ENCODE measurements around the gene ZNF415. TPM values are rescaled to one million over a fixed set of nuclear protein-coding genes. Genes with fewer than 3 reads are reported as not detected.
A peak's percentile ranks its signal among the peaks of the same experiment; 100 is the strongest.
"Not testable (repeated sequence)": the region's sequence is repeated elsewhere in the genome, so short reads cannot be mapped to it uniquely, and the experiment has no call there.

Gene ZNF415
- total RNA-seq (2014; rRNA removed; shearing (Covaris generic); ENCODE audit: low replicate concordance), result not detected in 2 replicates

DNA sequence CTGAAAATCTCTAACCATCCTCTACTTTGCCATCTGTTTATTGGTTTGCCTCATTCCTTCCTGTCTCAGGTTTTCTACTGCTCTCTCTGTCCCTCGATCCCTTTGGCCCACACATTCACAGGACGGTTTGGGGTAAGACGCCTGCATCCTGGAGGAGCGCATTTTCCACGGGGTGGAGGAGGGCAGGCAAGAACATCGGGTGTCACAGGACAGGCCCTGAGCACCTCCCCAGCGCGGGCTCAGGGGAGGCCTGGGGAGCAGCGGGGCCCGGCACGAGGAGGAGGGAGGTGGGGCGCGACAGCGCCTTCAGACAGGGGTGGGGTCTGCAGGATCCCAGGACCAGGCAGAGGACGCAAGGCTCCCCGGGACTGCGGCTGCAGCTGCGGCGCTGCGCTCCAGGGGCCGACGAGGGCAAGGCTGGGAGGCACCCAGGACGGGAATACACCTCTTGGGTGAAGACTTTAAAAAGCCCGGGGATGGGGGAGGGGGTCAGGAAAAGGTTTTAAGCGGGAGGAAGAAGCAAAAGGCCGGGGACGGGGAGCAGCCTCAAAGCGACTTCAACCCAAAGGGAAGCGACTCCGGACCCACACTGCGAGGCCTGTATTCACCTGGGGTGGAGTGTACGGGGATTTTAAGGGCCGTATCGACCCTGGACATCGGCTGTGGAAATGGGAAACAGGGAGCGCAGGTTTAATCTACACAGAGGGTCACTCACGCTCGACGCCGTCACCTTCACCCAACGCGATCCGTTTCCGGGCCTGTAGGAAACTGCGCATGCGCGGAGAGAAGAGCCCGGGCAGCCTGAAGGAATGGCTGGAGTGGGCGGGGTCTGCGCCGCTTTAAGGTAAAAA lies at the start of gene ZNF415:
TSS of gene ZNF415 (minus strand) at position 770 of the 851 bp plus-strand sequence. CDS start 10,234 bp downstream, outside the sequence.
- Histone ChIP-seq H3K36me3 (no peaks in the 10 kb centered on the region), H3K27me3 (no peaks in the 10 kb centered on the region), H3K9me3 (0 out of 2 replicates have a peak, but pooled peaks cover 3% of the 10 kb centered on the region), H3K4me3 (no peak within 1 kb of the TSS)
- peak; percentile 17 for DNase-seq

DNA sequence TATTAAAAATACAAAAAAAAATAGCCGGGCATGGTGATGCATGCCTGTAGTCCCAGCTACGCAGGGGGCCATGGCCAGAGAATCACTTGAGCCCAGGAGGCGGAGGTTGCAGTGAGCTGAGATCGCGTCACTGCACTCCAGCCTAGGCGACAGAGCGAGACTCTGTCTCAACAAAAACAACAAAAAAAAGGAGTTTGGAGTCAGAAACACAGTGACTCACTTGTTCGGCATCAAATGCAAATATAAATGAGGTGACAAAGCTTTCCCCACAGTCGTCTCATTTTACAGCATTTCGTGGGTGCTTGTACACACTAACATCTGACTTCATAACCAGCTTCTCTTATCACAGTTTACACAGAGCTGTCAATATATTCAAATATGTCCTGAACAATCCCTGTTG lies 49.5 kb upstream of the ZNF415 start:
- no peak overlapping the region for H3K4me3 ChIP-seq
- H3K9me3 ChIP-seq, result peaks cover 6% of the 10 kb centered on the region; the same call in 1 of the 2 replicates
- H3K36me3 ChIP-seq, result no peaks in the 10 kb centered on the region
- no peak for DNase-seq
- no peaks in the 10 kb centered on the region for H3K27me3 ChIP-seq

DNA sequence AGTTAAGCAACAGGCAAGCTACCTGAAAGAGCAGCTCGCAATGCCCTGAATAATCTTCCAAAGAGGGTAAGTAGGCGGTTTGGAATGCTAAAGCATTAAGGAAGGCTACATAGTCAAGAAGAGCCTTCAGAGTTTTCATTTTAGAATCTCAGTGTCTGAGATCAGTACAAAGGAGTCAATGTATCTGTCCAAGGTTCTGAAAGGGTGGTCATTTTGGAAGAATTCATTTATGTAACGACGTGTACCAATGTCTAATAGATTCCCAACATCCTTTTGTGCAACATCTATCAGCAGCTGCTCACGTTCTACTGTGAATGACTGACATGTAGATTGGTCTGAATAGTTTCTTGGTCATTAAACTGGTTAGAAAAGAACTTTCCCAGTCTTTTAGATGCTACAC lies 45.3 kb upstream of the ZNF415 start:
- no peak overlapping the region for H3K4me3 ChIP-seq
- DNase-seq, result no peak
- peaks cover 4% of the 10 kb centered on the region; the same call in 1 of the 2 replicates for H3K9me3 ChIP-seq
- no peaks in the 10 kb centered on the region for H3K36me3 ChIP-seq
- H3K27me3 ChIP-seq, result no peaks in the 10 kb centered on the region

- Histone ChIP-seq H3K36me3 (no peaks in the 10 kb centered on the region), H3K9me3 (peaks cover 10% of the 10 kb centered on the region), H3K4me3 (no peak overlapping the region), H3K27me3 (no peaks in the 10 kb centered on the region)
- DNase-seq, result no peak
Measured at GRCh38 chr19:53172889-53173288, 40.2 kb upstream of the ZNF415 start.

GRCh38 chr19:53165691-53166091 lies 33.0 kb upstream of the ZNF415 start:
- no peak overlapping the region for H3K4me3 ChIP-seq
- peaks cover 25% of the 10 kb centered on the region for H3K9me3 ChIP-seq
- no peaks in the 10 kb centered on the region for H3K27me3 ChIP-seq
- DNase-seq, result no peak
- no peaks in the 10 kb centered on the region for H3K36me3 ChIP-seq

- DNase-seq, result no peak
Measured at GRCh38 chr19:53161123-53161522, 28.4 kb upstream of the ZNF415 start.

GRCh38 chr19:53160350-53160749 lies 27.6 kb upstream of the ZNF415 start:
- Histone ChIP-seq H3K36me3 (no peaks in the 10 kb centered on the region), H3K9me3 (peaks cover 33% of the 10 kb centered on the region), H3K27me3 (no peaks in the 10 kb centered on the region), H3K4me3 (no peak overlapping the region)
- no peak for DNase-seq

More at GRCh38 chr19:53161123-53161522, 28.4 kb upstream of the ZNF415 start:
- Histone ChIP-seq H3K36me3 (no peaks in the 10 kb centered on the region), H3K27me3 (no peaks in the 10 kb centered on the region), H3K9me3 (peaks cover 38% of the 10 kb centered on the region), H3K4me3 (no peak overlapping the region)

DNA sequence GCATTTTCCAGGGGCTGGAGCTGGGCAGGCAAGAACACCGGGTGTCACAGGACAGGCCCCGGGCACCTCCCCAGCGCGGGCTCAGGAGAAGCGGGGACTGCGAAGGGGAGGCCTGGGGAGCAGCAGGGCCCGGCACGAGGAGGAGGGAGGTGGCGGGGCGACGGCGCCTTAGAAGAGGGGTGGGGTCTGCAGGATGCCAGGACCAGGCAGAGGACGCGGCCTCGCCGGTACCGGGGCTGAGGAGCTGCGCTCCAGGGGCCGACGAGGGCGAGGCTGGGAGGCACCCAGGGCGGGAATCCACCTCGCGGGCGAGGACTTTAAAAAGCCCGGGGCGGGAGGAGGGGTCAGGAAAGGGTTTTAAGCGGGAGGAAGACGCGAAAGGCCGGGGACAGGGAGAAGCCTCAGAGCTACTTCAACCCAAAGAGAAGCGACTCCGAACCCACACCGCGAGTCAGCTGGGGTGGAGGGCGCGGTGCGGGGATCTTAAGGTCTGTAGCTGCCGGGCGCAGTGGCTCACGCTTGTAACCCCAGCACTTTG lies 25.5 kb upstream of the ZNF415 start:
- DNase-seq, result no peak
- H3K27me3 ChIP-seq, result no peaks in the 10 kb centered on the region
- peaks cover 25% of the 10 kb centered on the region for H3K9me3 ChIP-seq
- H3K4me3 ChIP-seq, result peak overlapping the region; percentile 43
- H3K36me3 ChIP-seq, result no peaks in the 10 kb centered on the region

DNA sequence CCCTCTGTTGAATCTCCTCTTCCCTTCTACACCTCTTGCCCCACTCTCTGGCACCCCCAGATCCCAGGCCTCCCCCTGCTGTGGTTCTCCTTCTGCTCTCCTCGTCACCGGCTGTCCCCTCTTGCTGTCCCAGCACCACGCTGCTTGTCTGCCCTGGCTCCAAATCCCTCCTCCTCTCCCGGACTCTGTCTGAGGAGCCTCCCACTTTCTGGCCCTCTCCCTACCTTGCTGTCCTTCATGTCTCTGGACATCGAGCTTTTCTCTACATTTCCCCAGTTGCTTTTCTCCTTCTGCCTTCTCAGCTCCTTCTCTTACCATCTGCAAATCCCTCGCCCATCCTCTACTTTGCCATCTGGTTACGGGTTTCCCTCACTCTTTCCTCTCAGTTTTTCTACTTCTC lies 24.9 kb upstream of the ZNF415 start:
- no peak overlapping the region for H3K4me3 ChIP-seq
- DNase-seq, result no peak

DNA sequence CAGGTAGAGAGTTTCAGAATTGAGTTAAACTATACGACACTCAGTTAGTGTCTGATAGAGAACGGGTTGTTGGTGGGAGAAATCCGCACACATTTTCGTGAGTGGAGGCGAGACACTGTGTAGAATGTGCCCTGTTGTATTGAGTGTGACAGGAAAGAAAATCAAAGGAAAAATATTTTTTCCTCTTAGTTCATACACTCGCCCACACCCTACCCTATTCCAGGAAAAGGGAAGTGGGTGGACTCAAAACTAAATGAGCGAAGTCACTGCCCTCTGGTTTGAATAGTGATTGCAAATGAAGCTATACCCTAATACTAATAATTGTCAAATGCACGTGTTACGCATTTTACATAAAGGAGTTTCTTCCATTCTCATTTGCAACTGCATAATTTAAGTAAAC lies 24.1 kb upstream of the ZNF415 start:
- Histone ChIP-seq H3K36me3 (no peaks in the 10 kb centered on the region), H3K4me3 (no peak overlapping the region), H3K9me3 (peaks cover 21% of the 10 kb centered on the region), H3K27me3 (no peaks in the 10 kb centered on the region)
- DNase-seq, result no peak

More for the DNA sequence above, 24.9 kb upstream of the ZNF415 start:
- no peaks in the 10 kb centered on the region for H3K27me3 ChIP-seq
- H3K36me3 ChIP-seq, result no peaks in the 10 kb centered on the region
- H3K9me3 ChIP-seq, result peaks cover 25% of the 10 kb centered on the region

GRCh38 chr19:53147645-53148044 lies 14.9 kb upstream of the ZNF415 start:
- Histone ChIP-seq H3K27me3 (no peaks in the 10 kb centered on the region), H3K9me3 (peaks cover 23% of the 10 kb centered on the region), H3K36me3 (no peaks in the 10 kb centered on the region), H3K4me3 (no peak overlapping the region)
- DNase-seq, result no peak

DNA sequence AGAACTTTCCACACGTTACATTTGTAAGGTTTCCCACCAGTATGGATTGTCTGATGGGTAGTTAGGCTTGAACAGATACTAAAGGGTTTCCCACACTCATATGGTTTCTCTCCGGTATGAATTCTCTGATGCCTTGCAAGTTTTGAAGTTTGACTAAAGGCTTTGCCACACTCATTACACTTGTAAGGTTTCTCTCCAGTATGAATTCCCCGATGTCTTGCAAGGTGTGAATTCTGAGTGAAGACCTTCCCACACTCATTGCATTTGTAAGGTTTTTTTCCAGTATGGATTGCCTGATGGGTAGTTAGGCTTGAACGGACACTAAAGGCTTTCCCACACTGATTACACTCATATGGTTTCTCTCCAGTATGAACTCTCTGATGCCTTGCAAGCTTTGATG lies 7.6 kb upstream of the ZNF415 start:
- DNase-seq, result no peak
- Histone ChIP-seq H3K4me3 (no peak overlapping the region), H3K27me3 (no peaks in the 10 kb centered on the region), H3K36me3 (no peaks in the 10 kb centered on the region; the same call in 1 of the 2 replicates), H3K9me3 (peaks cover 23% of the 10 kb centered on the region)

GRCh38 chr19:53136432-53136831 lies 3.7 kb upstream of the ZNF415 start:
- H3K9me3 ChIP-seq, result peaks cover 13% of the 10 kb centered on the region
- no peak for DNase-seq
- no peak overlapping the region for H3K4me3 ChIP-seq
- H3K27me3 ChIP-seq, result no peaks in the 10 kb centered on the region
- no peaks in the 10 kb centered on the region for H3K36me3 ChIP-seq

- no peak overlapping the region for H3K4me3 ChIP-seq
- H3K27me3 ChIP-seq, result no peaks in the 10 kb centered on the region
- H3K9me3 ChIP-seq, result 0 out of 2 replicates have a peak, but pooled peaks cover 3% of the 10 kb centered on the region
- no peak for DNase-seq
- H3K36me3 ChIP-seq, result no peaks in the 10 kb centered on the region
Measured at GRCh38 chr19:53131727-53132126, 983 bp downstream of the ZNF415 start.

- DNase-seq, result no peak
- Histone ChIP-seq H3K9me3 (0 out of 2 replicates have a peak, but pooled peaks cover 3% of the 10 kb centered on the region), H3K4me3 (no peak overlapping the region), H3K27me3 (no peaks in the 10 kb centered on the region), H3K36me3 (no peaks in the 10 kb centered on the region)
Measured at GRCh38 chr19:53131085-53131590, 1.6 kb downstream of the ZNF415 start.

- no peak for DNase-seq
- Histone ChIP-seq H3K27me3 (no peaks in the 10 kb centered on the region), H3K4me3 (no peak overlapping the region), H3K9me3 (0 out of 2 replicates have a peak, but pooled peaks cover 3% of the 10 kb centered on the region), H3K36me3 (no peaks in the 10 kb centered on the region)
Measured at GRCh38 chr19:53130506-53130905, 2.2 kb downstream of the ZNF415 start.

- not testable (repeated sequence) for H3K36me3 ChIP-seq, H3K27me3 ChIP-seq, H3K9me3 ChIP-seq, DNase-seq, H3K4me3 ChIP-seq
Measured at GRCh38 chr19:53126733-53127526, 5.8 kb downstream of the ZNF415 start.
